CD4-positive, alpha-beta T cell treated with Interleukin-21 for 1 hour (primary cell): Measurements from ENCODE around the gene MST1R.
"Not testable (repeated sequence)": the region's sequence is repeated elsewhere in the genome, so short reads cannot be mapped to it uniquely, and the experiment has no call there.

Experiments used
- DNase-seq: peaks from one replicate; pipeline ENCODE4 v3.0.0-alpha.2; 2020

The MST1R gene

GRCh38 chr3:49910409-49911123 is 6.9 kb upstream of the MST1R start:
- no peak for DNase-seq

DNA sequence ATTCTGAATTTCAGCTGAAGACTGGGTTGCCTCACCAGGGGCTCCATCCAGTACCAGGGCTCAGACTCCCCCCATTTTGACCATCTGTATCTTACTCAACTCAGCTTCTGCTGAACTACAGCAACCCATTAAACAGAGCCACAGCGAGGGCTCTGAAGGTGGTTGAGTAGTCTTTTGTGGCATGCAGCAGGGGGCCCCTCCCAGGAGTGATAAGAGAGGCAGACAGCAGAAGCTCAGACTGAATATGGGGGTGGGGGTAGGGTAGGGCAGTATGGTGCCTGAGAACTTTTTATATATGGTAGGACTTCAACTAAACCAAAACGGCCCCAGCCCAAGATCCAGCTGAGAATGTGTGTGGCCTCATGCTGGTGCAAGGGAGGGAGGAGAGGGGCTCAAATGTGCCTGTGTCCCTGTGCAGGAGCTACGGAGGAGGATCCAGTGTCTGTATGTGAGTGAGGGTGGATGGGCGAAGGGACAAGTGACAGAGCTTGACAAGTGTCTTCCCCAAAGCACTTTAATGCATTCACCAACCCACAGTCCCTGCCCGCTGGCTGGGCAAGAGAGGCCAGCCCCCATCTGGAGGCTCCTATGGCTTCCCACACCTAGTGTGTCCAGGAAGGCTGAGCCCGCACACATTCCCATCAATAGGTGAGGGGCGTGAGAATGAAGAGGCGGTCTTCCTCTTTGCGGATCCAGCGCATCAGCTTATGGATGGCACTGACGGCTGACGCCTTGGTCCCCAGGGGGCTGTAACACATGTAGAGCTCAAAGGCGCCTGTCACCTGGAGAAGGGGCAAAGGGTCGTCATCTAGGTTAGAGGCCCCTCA is 4.9 kb upstream of the MST1R start:
- DNase-seq, result no peak

GRCh38 chr3:49906073-49906743 is 2.5 kb upstream of the MST1R start:
- DNase-seq, result peak; percentile 55

- not testable (repeated sequence) for DNase-seq
Observed at GRCh38 chr3:49904448-49904847, 775 bp upstream of the MST1R start.

DNA sequence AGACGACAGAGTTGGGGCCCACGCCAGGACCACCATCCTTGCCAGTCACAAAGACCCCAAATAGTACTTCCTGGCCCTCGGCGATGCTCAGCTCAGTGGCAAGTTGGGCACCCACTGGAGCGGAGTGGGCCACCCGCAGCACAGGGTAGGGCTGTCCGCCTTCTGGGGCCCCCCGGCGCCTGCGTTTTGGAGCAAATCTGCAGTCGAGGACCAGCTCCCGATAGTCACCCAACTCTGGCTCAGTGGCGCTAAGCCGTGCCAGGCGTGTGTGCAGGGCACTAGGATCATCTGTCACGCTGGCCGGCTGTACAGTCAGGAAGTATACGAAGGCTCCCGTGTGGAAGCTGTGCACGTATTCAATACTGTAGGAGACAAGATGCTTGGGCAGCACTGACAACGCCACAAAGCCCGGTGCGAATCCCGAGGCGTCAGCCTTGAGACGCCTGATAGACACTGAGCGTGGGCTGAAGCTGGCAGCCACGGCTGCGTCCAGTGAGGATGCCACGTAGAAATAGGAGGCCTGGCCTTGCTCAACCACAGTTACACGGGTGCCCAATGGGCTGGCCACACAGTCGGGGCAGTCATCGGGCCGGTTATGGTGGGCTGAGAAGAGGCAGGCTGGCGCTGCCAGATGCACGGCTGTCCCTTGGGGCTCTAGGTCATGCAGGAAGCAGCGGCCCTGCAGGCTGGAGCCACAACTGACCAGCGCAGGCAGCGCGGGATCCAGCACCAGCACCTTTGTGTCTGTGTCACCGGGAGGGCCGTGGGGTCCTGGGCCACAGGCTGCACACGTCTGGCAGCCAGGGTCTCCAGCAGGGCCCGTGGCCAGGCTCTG is 945 bp downstream of the MST1R start:
- no peak for DNase-seq

- DNase-seq, result no peak
Observed at GRCh38 chr3:49901366-49902339, 2.0 kb downstream of the MST1R start.

- DNase-seq, result no peak
Observed at GRCh38 chr3:49900491-49901153, 3.1 kb downstream of the MST1R start.

DNA sequence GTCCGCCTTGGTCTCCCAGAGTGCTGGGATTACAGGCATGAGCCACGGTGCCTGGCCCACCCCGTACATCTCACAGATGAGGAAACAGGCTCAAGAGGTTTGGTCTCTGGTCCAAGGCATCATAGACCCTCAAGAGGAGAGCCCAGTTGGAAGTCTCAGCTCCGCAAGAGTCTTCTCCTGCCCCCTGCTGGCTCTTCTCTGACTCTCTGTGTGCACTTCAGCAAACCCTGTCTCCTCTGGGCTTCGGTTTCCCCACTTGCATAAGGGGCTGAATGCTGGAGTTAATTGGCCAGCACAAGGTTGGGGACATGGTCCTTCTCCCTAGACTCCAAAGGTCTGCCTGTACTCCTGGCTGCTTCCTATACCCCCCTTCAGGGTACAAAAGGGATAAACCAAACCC is 3.9 kb downstream of the MST1R start:
- no peak for DNase-seq

DNA sequence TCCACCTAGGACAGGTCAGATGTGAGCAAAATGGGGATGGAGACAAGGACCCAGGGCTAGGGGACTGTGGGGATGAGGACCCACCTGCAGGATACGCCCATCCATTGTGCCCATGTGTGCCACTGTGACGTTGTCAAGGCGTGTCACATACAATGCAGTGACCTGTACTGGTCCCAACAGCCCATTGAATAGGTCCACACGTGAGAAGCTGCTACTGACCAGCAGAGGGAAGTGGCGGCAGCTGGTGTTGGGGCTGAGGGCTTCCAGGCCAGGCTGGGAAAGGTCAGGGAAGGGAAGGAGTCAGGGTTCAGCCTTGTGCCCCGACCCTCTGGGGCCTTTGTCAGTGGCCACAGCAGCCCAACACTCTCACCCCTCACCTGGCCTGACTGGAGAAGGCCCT is 4.7 kb downstream of the MST1R start:
- DNase-seq, result no peak

DNA sequence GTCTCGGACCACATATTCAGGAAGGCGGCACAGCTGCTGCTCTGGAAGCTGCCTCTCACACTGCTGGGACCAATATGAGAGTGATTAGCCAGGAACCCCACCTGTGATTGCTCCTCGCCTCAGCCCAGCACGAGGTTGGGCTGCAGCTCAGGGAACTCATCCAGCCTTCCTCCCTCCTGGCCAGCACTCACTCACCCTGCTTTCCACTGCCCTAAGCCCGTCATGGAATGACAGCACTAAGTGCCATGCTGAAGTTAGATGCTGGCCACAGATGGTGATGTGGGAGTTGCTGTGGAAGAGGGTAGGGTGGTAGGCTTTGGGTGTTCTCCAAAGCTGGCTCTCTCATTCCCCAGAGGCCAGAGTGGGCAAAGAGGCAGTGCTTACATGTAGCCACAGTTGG is 7.3 kb downstream of the MST1R start:
- no peak for DNase-seq

- DNase-seq, result no peak
Observed at GRCh38 chr3:49895791-49896190, 7.9 kb downstream of the MST1R start.

GRCh38 chr3:49889296-49889695 is 14.4 kb downstream of the MST1R start:
- no peak for DNase-seq

DNA sequence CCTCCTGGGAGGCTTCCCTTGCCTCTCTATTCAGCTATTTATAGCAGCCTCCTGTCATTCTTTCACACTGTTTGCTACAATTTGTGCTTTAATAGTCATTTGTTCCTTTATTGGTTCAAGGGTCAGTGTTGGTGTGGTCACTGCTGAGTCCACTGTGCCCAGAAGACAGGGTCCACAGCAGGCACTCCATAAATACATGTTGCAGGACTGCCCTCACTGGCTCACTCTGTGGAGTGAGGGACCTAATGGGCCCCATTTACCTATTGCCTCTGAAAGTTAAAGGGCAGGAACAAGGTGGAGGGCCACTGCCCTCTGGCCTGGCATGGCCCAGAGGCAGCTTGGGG is 16.8 kb downstream of the MST1R start:
- DNase-seq, result no peak

GRCh38 chr3:49883998-49884397 is 19.7 kb downstream of the MST1R start:
- no peak for DNase-seq

- DNase-seq, result no peak
Observed at GRCh38 chr3:49882166-49882565, 21.5 kb downstream of the MST1R start.

- no peak for DNase-seq
Observed at GRCh38 chr3:49880581-49881315, 22.9 kb downstream of the MST1R start.

- DNase-seq, result no peak
Observed at GRCh38 chr3:49879721-49880120, 24.0 kb downstream of the MST1R start.

DNA sequence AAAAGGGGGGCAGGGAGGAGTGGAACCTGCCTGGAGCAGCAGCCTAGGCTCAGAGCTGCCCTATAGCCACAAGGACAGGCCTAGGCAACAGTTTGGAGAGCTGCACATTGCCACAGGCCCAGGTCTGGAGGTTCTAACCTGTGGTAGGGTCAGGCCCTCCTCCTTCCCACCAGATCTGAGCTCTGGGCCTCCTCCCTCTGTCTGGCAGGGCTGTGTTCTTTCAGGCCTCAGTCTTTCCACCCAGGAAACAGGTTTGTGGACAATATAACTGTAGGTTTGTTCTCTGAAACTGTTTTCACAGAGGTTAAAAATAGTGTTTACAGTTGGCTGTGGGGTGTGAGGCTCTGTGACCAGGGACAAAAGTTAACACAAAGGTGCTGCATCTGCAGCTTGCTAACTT is 25.0 kb downstream of the MST1R start:
- DNase-seq, result no peak

- DNase-seq, result no peak
Observed at GRCh38 chr3:49877716-49878115, 26.0 kb downstream of the MST1R start.

DNA sequence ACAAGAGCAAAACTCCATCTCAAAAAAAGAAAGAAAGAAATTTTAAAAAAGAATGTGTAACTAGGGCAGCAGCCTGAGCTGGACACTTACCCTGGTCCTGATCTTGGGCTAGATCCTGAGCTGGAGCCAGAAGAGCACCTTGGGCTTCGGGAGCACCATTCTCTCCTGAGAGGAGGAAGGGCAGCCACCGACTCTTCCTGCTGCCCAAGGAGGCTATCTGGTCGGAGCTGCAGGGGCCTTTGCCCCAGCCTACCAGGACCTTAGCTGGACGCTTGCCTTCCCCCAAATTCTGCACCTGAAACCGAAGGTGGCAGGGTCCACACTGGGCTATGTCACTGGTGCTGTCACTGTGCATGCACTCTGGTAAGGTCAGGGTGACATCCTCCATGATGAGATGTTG is 27.1 kb downstream of the MST1R start:
- no peak for DNase-seq

DNA sequence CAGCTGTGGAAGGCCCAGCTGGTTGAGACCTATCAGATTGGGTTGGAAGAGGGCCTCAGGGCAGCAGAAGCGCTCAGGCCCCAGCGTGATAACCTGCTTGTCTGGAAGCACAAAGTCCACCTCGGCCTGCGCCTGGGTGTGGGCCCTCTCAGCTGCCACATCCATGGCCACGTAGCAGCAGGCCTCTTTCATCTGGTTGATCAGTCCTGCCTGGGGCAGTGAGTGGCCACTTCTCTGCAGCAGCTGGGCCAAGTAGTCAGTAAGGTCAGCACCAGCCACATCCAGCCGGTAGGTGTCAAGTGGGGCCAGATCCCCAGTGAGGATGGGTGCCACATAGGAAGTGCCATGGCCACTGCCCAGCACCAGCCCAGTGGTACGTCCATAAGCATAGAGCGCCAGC is 30.1 kb downstream of the MST1R start:
- DNase-seq, result no peak
